Brain pericyte (primary cell): Measurements from ENCODE around the gene SEMA6B.

Experiments used
- DNase-seq: peaks from one replicate; pipeline ENCODE4 v3.0.0-alpha.2; 2012; ENCODE audit warnings: low read depth, low spot score

Gene SEMA6B

GRCh38 chr19:4507804-4508203, 51.7 kb downstream of the SEMA6B start:
- no peak for DNase-seq

DNA sequence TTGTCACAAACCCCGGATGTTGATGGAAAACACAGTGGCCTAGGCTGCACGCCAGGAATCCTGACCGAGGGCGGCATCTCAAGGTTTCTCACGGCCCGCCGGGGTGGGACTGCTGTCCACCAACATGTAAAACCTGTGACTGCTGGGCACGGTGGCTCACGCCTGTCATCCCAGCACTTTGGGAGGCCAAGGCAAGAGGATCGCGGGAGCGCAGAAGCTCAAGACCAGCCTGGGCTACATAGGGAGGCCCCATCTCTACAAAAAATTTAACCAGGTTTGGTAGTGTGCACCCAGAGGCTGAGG, 52.4 kb downstream of the SEMA6B start:
- no peak for DNase-seq

DNA sequence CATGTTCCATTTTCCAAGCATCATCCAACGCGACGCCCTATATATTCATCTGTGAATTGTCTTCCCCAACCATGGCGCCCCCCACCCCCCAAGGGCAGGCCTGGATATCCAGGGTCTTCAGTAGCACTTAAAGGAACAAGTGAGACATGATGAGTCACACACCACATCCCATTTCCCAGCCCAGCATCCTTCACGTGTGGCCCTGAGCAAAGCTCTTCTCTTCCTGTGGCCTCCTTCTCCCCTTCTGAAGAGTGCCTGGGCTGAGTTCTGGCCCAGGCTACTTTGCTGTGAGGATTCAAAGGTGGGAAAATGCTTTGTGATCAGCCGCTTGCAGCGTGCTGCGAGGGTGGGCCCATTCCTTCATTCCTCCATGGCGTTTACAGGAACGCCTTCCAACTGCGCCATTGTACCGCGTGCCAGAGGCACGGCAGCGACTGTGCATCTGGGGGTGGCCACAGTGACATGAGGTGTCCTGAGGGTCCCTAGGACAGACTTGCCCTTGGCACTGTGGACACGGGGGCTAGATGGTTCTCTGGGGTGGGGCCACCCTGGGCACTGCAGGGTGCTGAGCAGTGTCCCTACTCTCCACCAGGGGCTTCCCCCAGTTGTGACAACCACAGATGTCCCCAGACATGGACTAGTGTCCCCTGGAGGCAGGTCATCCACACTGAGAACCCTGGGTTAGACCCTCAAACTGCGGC, 52.9 kb downstream of the SEMA6B start:
- no peak for DNase-seq

GRCh38 chr19:4505570-4506448, 53.7 kb downstream of the SEMA6B start:
- DNase-seq = no peak

- DNase-seq = no peak
Observed at GRCh38 chr19:4504891-4505569, 54.5 kb downstream of the SEMA6B start.

- DNase-seq = no peak
Observed at GRCh38 chr19:4504297-4504701, 55.2 kb downstream of the SEMA6B start.

- no peak for DNase-seq
Observed at GRCh38 chr19:4503825-4504170, 55.7 kb downstream of the SEMA6B start.

- DNase-seq = no peak
Observed at GRCh38 chr19:4503132-4503824, 56.2 kb downstream of the SEMA6B start.

DNA sequence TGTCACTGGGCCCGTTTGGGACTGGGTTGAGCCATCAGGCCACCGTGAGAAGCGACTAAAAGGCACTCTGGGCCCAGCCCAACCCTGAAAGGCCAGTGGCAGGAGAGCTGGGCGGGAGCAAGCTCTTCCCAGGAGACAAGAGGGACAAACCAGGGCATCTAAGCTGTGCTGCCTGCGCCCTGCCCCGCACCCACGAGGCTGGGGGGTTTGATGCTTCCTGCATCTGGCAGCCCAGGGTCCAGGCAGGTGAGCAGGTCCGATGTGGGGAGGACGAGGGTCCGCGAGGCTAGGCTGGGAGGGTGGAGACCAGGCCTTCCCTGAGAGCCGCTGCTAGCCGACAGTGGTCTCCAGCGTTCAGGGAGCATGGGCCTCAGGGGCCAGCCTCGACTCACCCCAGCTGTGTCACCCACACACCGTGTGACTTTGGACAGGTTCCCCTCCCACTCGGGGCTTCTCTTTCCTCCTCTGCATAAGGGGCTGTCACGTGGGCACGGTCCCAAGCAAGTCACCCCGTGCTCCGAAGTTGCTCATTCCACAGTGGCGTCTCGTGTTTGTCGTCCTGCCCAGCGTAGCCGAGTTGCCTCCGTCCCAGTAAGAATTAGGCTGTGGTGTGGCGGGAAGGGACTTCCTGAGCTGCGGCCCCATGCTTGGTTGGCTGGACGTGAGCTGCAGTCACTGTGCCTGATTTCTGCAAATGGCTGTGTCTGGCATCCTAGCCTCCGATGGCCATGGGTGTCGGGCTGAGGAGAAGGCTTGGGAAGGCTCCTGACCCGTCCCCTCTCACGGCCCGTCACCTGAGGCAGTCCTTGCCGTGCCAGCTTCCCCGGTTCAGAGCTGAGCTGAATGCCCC, 57.0 kb downstream of the SEMA6B start:
- DNase-seq = no peak

- no peak for DNase-seq
Observed at GRCh38 chr19:4501691-4502090, 57.8 kb downstream of the SEMA6B start.

DNA sequence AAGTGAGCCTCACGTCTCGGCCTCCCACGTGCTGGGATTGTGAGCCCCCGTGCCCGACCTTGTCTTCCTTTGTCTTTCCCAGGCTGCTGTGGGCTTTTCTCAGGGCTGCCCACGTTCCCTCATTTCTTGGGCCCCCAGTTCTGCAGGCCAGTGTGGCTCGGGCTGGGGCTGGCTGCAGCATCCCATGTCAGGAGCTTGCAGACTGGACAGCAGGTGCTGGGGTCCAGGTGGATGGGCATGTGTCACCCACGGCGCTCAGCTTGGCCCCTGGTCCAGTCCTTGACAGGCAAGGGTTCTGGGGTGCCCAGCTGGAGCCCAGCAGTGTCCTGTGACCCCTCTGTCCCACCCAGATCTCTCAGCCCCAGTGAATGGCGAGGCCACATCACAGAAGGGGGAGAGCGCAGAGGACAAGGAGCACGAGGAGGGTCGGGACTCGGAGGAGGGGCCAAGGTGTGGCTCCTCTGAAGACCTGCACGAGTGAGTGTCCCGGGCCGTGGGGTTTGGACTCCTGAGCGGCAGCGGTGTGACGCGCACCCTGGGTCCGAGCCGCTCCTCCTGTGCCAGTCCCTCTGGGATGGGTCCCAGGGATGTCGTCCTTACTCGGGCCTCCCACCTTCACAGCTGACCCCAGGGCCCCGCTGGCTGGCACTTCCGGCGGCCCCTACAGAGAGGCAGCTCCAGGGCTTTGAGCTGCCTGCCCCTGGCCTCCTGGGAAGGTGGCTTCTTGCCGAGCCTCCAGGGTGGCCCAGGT, 58.5 kb downstream of the SEMA6B start:
- DNase-seq = no peak

DNA sequence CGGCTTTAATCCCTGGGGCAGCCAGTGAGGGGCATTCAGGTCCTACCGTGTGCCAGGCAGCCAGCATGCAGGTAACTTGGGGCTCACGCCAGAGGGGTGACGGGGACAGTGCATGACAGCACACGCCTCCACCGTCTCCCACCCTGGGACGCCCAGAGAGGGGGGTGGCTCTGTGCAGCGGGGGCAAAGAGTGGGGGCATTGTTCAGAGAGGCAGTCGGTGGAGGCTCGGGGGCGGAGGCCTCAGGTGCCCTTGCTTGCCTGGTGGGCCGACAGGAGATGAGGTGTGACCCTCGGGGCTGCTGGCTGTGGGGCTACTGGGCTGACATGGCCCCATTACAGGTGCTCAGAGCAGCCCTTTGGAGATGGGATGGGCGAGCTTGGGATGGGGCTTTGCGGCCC, 59.6 kb downstream of the SEMA6B start:
- DNase-seq = no peak

GRCh38 chr19:4499318-4499717, 60.2 kb downstream of the SEMA6B start:
- no peak for DNase-seq

DNA sequence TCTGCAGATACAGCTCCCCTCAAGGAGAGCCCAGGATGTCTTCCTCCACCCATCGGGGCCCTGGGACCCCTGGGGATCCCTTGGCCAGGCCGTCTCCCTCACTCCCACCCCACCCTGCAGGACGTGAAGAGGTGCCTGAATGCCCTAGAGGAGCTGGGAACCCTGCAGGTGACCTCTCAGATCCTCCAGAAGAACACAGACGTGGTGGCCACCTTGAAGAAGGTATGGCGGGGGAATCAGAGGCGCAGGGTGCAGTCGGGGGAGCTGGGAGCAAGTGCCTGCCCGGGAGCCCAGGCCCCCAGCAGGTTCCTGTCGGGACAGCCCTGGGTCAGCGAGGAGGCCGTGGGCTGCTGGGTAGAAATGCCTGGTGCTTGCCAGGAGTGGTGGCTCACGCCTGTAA, 60.8 kb downstream of the SEMA6B start:
- DNase-seq = no peak

GRCh38 chr19:4497770-4498389, 61.6 kb downstream of the SEMA6B start:
- DNase-seq = no peak

- DNase-seq = no peak
Observed at GRCh38 chr19:4496304-4496703, 63.2 kb downstream of the SEMA6B start.

DNA sequence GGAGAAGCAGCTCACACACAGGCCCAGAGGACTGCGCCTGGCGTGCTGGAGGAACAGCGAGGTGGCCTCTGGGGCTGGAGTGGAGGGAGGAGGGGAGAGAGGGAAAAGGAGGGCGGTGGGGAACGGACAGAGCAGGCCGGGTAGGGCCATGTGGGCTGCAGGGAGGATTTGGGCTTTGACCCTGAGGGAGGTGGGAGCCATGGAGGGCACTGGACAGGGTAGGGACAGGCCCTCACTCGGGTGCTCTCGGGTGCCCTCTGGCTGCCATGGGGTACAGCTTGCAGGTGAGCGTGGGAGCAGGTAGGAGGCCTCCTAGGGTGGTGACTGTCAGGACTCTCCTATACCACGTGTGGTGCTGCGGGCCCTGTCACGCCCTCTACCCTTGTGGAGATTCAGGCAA, 64.0 kb downstream of the SEMA6B start:
- no peak for DNase-seq

DNA sequence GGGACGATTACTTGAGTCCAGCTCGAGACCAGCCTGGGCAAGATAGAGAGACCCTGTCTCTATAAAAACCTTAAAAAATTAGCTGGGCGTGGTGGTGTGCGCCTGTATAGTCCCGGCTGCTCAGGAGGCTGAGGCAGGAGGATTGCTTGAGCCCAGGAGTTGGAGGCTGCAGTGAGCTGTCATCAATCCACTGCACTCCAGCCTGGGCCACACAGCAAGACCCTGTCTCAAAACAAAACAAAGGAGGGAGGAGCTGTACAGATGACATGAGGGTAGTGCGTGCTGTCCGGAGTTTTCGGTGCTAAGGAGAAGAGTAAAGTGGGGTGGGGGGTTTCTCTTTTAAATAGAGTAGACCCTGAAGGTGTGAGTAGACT, 64.8 kb downstream of the SEMA6B start:
- no peak for DNase-seq

GRCh38 chr19:4493929-4494690, 65.4 kb downstream of the SEMA6B start:
- no peak for DNase-seq
